H1 (cell line): ENCODE data around the gene SPIRE2. TPM values are rescaled to one million over a fixed set of nuclear protein-coding genes. Genes with fewer than 3 reads are reported as not detected.

ENCODE experiments used
- CBX5 ChIP-seq: fragments of 300-800, 300-1000 bp; sonication (generic); IDR thresholded peaks from 2 replicates; pipeline ENCODE4 v1.7.1; 2016; ENCODE audit warnings: antibody characterized with exemption, low read length, low read depth
- CHD1 ChIP-seq: IDR thresholded peaks from 2 replicates; pipeline ENCODE4 v1.6.1; 2012; ENCODE audit warnings: low read depth, low read length, improper control_type of control experiment
- GABPA ChIP-seq: IDR thresholded peaks from 2 replicates; pipeline ENCODE4 v1.6.1; 2011; ENCODE audit warnings: mild to moderate bottlenecking, low read length, moderate library complexity, borderline replicate concordance; ENCODE audit not compliant: insufficient read depth
- GTF2F1 ChIP-seq: IDR thresholded peaks from 2 replicates; pipeline ENCODE4 v1.6.1; 2012; ENCODE audit warnings: low read depth, low read length, improper control_type of control experiment, borderline replicate concordance
- JUND ChIP-seq: IDR thresholded peaks from 2 replicates; pipeline ENCODE4 v1.6.1; 2011; ENCODE audit warnings: mild to moderate bottlenecking, improper control_type of control experiment, low read length
- TBP ChIP-seq: IDR thresholded peaks from 2 replicates; pipeline ENCODE4 v1.6.1; 2011; ENCODE audit warnings: low read depth, low read length, improper control_type of control experiment
- polyA plus RNA-seq, 7 experiments: library from polyadenylated mRNA; depleted of rRNA in 3 of 7; stranded (reverse) in 5 of 7; unstranded in 2 of 7; fragments of >200 nt in 5 of 7; fragments of 200-250 nt in 2 of 7; gene quantifications; 1 replicate in 5 of 7; 2 replicates in 1 of 7; 4 replicates in 1 of 7; pipeline versions ENCODE4 v1.2.1 to v1.2.3, GENCODE V29; 2011 to 2013; ENCODE audit warnings: missing spikeins in 2 of 7, mixed read lengths in 2 of 7
- total RNA-seq: library from RNA; stranded (reverse); fragmentation: NEBNext Ultra II Directional; extraction: Animal tissue kit (Norgen Biotek cat#: 25700); gene quantifications from 2 replicates; pipeline ENCODE4 v1.2.1, GENCODE V29; 2021

SPIRE2 gene
- total and polyA plus RNA-seq, 2 of the 8 experiments (the other 6 are each of a cell fraction or from before 2014, with no cell fraction given) = 7.4 to 15.4 TPM

GRCh38 chr16:89883346-89884040, 55.2 kb downstream of the SPIRE2 start (continued):
- TF ChIP-seq CHD1 (no peak), GABPA (no peak), CBX5 (no peak), TBP (no peak), JUND (no peak), GTF2F1 (no peak)
- TF ChIP-seq, all 59 proteins: peak for 0
